Fibroblast of skin of left quadriceps (primary cell): ENCODE measurements around the gene FBXO11.
"Not testable (repeated sequence)": the region's sequence is repeated elsewhere in the genome, so short reads cannot be mapped to it uniquely, and the experiment has no call there.

Experiments
- DNase-seq, 2 experiments: peaks; one replicate each; pipeline ENCODE4 v3.0.0-alpha.2; 2013; ENCODE audit warnings: low read depth in 2 of 2

FBXO11 gene

GRCh38 chr2:47906157-47907038, at the start of gene FBXO11:
TSS of gene FBXO11 (minus strand) at chr2:47906498. CDS start at chr2:47905720, 778 bp downstream.
- peak; percentile 100 for DNase-seq

GRCh38 chr2:47950340-47951301, 44.3 kb upstream of the FBXO11 start:
- DNase-seq, result no peak

DNA sequence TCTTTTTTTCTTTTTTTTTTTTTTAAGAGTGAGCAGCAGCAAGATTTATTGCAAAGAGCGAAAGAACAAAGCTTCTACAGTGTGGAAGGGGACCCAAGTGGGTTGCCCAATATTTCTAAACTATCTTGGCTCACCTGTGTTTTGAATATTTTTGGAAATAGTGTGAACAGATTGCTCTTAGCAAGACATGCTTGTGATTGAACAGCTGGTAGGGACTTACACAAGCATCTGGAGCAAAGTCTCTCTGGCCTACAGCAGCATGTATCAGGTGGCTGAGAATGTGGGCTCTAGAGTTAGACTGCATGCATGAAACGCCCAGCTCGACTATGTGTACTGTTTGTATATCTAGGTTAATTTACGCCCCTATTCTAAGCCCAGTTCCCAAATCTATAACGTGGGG, 40.3 kb upstream of the FBXO11 start:
- DNase-seq, result no peak

- no peak for DNase-seq
These were observed 38.9 kb upstream of the FBXO11 start for GRCh38 chr2:47945046-47945781.

- no peak for DNase-seq
These were observed 35.6 kb upstream of the FBXO11 start for GRCh38 chr2:47941936-47942335.

- DNase-seq, result no peak
These were observed 31.4 kb upstream of the FBXO11 start for GRCh38 chr2:47937677-47938076.

DNA sequence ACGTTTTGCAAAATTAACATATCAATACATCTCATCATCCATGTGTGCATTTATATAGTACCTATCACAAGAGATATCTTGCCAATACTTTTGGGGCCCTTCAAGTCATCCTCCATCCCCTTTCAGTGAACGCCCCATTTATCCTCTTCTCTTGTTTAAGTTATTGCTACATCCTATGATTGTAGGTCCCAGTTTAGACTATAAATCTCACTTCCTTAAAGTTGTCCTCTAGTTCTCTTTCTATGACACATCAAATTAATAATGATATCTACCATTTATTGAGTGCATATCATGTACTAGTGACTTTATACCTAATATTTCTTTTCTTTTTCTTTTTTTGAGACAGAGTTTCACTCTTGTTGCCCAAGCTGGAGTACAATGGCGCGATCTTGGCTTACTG, 28.8 kb upstream of the FBXO11 start:
- DNase-seq, result no peak

DNA sequence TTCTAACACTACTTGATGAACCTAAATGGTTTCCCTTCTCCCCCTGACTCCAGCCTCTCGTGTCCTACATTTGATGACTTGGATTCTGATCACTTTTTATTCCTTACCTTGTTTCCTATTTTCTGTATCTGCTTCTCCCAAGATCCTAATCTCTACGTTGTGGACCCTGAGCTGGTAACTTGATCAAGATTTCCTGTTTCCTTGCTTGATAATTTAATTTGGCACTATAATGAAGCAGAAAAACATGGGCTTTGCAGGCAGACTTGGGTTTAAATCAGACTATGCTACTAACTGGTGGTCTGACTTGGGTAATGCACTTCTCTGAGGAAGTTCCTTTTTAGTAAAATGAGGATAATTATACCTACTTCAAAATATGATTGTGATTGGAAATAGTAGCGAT, 11.7 kb upstream of the FBXO11 start:
- DNase-seq, result no peak

DNA sequence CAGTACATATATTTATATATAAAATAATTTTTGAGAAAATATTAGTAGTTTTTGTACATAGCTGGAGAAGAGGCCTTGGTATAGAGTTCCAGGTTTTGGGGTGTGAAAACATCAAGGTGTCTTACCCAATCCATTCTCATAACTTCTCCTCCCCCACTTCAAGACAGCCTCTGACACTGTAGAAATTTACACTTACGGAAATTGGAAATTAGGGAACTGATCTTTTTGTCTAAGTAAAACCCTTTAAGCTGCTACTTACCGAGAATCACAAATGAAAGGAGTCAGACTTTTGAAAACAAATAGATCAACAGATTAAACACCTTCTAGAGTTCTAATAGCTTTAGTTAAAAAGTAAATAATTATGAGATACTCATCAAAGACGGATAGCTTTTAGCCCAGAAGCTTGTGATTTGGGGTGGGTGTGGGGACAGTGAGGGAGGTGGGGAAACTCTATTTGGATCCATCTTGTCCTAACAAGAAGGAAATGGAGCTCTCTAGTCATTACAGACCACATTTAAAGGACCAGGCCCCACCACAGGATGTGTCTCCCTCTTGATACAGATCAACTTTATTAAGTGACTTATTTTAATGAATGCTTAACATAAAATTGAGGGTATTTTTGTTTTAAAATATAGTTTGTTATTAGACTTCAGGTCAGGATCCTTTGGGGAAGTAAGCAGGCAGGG, 11.1 kb upstream of the FBXO11 start:
- no peak for DNase-seq

DNA sequence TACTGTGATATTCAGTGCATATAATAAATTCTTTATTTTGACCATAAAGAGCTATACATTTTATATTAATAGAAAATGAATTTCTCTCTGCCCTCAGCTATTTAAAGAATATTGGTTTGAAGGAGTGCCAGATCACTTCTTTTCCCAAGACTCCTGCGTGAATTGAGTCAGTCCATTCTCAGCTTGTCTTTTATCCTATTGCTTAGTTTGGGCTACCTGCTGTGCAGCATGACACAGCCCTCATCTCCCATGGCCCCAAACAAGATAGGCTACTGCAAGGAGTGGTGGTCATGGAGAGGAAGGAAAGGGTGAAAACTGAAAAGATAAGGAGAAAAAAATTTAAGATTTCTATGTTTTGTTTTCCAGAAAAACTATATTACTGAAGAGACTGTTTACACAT, 10.1 kb upstream of the FBXO11 start:
- no peak for DNase-seq

DNA sequence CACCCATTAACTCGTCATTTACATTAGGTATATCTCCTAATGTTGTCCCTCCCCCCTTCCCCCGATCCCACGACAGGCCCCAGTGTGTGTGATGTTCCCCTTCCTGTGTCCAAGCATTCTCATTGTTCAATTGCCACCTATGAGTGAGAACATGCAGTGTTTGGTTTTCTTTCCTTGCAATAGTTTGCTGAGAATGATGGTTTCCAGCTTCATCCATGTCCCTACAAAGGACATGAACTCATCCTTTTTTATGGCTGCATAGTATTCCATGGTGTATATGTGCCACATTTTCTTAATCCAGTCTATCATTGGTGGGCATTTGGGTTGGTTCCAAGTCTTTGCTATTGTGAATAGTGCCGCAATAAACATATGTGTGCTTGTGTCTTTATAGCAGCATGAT, 4.4 kb upstream of the FBXO11 start:
- DNase-seq, result not testable (repeated sequence)

- DNase-seq, result no peak
These were observed 2.4 kb upstream of the FBXO11 start for GRCh38 chr2:47908682-47909081.

DNA sequence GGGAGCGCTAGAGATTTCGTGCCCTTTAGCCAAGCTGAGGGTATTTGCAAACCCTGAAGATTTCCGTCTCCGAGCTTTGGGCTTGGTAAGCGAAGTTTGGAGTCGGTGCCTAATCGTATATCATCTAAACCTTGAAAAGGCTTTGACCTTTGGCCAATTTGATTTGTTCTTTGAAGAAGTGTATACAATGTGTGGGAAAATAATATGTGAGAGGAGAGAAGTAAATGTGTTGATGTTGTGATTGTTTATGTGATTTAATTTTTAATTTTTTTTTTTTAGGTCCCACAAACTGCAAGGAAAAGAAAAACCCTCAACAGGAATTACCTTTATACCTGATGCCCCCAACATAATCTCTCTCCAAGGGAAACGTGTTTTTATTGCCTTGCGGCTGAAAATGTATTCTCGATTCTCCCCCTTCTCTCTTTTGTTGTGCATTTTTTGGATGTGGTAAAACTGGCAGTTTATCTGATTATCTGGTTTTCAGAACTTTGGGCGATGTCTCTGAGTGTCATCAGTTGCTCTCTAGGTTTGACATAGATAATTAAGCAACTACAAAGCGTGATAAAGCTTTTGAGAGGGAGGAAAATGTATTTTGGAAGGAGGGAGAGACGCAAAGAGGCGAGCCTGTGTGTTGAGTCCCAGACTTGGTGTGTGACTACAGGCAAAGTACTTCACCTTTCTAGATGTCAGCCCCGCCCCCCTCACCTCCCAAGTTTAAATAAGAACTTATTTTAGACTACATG, 912 bp upstream of the FBXO11 start:
- no peak for DNase-seq

DNA sequence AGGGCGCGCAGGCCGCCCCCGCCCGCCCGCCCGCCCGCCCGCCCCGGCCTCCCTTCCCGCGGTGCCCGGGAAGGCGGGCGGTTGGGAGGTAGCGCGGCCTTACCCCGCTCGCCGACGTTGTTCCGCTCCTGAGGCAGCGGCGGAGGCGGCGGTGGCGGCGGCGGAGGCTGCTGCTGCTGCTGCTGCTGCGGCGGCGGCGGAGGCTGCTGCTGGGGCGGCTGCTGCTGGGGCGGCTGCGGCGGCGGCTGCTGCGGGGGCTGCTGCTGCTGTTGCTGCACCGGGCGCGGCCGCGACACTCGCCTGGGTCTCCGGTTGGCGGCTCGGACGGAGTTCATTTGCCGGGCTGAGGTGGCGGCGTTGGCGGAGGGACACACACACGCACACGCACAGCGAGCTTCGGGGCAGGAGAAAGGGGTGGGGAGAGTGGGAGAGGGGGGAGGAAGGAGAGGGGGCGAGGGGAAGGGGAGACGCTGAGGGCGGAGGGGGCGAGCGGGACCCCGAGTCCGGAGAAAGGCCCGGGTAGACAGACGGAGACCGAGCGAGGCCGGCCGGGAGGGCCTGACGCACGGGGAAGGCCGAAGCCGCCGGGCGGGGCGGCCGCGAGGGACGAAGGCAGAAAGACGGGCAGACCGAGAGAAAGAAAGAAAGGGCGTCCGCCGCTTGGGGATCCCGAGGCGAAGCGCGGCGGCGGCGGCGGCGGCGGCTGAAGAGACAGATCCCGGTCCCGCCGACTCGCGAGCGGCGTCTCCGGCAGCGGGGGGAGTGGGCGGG, 727 bp downstream of the FBXO11 start:
- DNase-seq, result no peak

- no peak for DNase-seq
These were observed 2.4 kb downstream of the FBXO11 start for GRCh38 chr2:47903781-47904490.

- not testable (repeated sequence) for DNase-seq
These were observed 4.4 kb downstream of the FBXO11 start for GRCh38 chr2:47901892-47902291.

DNA sequence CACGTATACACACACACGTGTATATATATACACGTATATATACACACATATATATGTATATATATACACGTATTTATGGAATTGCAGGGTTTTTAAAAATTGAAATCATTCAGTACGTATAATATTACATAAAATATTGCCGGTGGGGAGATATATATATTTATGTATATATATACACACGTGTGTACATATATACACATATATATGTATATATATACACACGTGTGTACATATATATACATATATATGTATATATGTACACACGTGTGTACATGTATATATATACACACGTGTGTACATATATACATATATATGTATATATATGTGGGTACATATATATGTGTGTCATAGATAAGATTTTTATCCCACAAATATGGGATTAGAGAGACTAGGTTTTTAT, 5.4 kb downstream of the FBXO11 start:
- no peak for DNase-seq

GRCh38 chr2:47899915-47900816, 6.1 kb downstream of the FBXO11 start:
- no peak for DNase-seq
